AG10803 (cell line): ENCODE measurements around the gene IGF2BP1.

Source experiments
- DNase-seq: peaks from one replicate; pipeline ENCODE4 v3.0.0; 2010; ENCODE audit warnings: low read depth
- H3K4me3 ChIP-seq: 2 replicates; pipeline ENCODE4 v1.5.1; 2011; ENCODE audit warnings: mild to moderate bottlenecking, low read length, control low read depth
- TF ChIP-seq, protein P1 (sequence below): conservative IDR thresholded peaks from 2 replicates; pipeline ENCODE4 v1.5.1; 2011; ENCODE audit warnings: mild to moderate bottlenecking, low read length, control low read depth, inconsistent platforms

Gene IGF2BP1

DNA sequence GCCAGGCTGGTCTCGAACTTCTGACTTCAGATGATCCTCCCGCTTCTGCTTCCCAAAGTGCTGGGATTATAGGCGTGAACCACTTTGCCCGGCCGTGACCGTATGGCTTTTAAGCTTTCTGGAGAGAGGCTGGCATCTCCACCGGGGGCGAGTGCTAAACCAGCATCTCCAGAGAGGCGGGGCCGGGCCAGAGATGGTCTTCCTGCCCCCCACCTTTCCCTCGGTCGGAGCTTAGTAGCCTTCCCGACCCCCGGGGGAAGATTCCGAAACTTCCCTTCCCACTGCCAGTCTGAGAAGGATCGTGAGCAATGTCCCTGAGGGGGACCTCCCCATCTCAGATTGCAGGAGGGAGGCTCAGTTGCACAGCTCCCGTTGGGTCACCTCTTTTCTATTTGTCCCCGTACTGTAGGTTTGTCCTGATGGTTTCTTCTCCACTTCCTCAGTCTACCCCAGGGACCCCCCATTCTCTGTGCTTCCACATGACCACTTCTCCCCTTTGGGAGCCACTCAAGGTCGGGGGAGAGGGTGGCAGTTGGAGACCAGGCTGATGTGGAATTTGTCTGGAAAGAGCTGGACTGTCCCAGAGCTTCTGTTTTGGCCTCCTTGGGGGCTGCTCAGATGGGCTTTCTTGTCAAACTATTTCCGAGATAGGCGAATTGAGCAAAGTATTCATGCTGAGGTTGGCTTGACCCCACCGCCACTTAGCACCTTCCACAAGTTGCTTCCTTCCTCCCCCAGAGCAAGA is 18.2 kb downstream of the IGF2BP1 start:
- TF ChIP-seq, protein P1, sequence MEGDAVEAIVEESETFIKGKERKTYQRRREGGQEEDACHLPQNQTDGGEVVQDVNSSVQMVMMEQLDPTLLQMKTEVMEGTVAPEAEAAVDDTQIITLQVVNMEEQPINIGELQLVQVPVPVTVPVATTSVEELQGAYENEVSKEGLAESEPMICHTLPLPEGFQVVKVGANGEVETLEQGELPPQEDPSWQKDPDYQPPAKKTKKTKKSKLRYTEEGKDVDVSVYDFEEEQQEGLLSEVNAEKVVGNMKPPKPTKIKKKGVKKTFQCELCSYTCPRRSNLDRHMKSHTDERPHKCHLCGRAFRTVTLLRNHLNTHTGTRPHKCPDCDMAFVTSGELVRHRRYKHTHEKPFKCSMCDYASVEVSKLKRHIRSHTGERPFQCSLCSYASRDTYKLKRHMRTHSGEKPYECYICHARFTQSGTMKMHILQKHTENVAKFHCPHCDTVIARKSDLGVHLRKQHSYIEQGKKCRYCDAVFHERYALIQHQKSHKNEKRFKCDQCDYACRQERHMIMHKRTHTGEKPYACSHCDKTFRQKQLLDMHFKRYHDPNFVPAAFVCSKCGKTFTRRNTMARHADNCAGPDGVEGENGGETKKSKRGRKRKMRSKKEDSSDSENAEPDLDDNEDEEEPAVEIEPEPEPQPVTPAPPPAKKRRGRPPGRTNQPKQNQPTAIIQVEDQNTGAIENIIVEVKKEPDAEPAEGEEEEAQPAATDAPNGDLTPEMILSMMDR = no peak
- no peak for DNase-seq
- no peak overlapping the region; the same call in 1 of the 2 replicates for H3K4me3 ChIP-seq

DNA sequence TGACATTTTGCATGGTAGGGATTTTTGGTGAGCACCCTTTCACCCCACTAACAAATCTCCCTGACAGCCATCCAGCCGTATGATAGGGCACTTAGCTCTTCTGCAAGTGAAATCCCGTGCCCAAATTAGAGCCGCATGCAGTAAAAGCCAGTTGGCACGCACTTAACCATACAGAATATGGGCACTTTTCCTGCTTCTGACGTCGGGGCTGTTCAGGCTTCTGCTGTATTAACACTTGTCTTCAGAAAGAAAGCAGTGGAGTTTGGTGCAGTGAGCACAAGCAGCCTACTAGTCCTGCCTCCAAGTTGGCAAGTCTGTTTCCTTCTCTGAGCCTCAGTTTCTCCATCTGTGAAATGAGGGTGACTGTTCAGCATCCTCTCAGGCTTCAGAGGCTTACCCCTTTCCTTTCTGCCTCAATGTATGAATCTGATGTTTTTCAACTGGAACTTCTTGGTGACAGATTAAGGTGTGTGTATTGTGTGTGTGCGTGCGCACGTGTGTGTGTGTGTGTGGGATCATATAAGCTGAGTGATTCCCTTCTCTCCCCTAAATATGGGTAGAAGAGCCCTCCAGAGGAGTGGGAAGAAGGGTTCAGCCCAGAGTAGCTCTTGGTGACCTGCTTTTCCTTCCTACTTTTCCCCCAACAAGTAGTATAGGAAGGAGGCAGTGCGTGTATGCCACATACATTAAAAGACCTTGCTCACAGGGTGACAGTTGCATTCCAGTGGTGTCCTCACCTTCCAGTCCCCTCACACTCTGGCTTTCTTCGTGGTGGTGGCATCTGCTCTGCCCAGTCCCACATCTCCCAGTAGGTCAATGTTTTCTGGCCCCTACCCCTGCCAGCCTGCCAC is 19.0 kb downstream of the IGF2BP1 start:
- peak; percentile 43 for DNase-seq
- TF ChIP-seq, protein P1 = no peak
- H3K4me3 ChIP-seq = peak overlapping the region; percentile 22

DNA sequence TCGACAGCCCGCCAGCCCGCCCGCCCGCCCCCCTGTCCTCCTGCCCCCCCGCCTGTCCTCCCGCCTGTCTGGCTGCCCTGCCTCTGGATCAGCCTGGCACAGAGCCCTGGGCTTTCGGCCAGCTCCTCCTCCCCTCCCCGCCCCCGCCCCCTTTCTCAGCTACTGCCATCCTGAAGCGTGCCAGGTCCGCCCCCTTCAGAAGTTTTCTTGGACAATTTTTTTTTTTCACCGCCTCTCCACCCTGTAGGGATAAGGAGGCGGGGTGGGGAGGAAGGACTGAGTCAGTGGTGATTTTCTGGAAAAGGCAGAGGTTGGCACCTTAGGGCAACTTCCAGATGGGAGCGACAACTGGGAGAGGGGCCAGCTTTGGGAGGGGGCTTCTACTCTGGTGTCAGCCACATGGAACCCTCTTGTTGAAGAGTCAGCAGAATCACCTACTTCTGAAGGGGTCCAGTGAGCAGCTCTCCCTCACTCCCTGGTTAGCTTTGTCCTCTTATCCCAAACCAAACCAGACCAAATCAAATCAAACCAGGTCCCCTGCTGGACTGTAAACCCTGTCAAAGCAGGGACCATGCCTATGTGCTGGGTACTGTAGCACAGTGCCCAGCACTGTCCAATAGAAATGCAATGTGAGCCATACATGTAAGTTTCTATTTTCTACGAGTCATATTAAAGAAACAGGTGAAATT is 19.7 kb downstream of the IGF2BP1 start:
- DNase-seq = peak; percentile 82
- H3K4me3 ChIP-seq = no peak overlapping the region
- TF ChIP-seq, protein P1 = no peak

DNA sequence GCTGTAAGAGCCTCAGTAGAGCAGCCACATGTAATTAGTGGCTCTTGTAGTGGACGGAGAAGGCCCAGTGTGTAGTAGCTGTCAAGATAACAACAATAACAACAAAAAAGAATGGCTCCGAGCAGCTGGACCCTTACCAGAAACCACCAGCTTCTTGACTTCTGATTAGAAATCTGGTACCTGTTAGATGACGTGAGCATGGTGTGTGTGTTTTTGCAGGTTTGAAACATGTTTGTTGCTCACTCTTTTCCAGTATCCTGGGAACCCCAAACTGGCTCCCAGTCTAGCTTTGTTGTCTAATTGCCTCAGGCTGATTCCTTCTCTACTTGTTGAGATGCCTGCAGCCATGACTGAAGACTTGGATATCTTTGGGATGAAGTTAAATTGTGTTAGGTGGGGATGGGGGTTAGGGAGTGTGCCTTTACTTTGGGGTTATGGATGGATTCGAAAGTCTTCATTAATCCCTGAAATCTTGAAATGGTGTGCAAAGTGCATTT is 21.0 kb downstream of the IGF2BP1 start:
- H3K4me3 ChIP-seq = no peak overlapping the region
- no peak for DNase-seq
- TF ChIP-seq, protein P1 = no peak

DNA sequence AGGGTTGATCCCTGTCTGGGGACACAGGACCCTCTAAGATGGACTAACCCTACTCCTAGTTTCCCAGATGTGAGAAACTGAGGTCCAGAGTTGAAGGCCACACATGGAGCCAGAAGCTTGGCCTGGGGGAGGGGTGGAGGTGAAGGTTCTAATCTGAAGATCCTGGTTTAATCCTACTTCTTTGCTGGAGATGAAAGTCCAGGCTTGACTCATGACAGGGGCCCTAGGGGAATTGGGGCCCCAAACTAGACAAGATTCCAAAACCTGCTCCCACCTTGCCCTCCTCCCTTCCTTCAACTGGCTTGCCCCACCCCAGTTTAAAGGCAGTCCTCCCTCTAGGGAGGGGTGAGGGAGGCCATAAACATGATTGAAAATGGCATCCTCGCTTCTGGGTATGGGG is 21.6 kb downstream of the IGF2BP1 start:
- no peak overlapping the region for H3K4me3 ChIP-seq

DNA sequence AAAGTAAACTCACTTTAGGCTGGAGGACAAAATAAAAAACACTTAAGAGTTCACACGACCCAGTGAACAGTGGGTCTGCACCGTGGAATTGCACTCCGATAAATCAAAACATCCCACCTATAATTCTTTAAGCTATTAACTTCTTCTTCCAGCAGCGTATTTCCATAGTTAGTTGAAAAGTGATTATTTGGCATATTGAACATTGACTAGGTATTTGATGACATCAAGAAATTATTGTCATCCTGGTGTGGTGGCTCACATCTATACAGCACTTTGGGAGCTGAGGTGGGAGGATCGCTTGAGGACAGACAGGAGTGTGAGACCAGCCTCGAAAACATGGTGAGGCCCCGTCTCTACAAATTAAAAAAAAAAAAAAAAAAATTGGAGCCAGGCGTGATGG is 23.4 kb downstream of the IGF2BP1 start:
- H3K4me3 ChIP-seq = no peak overlapping the region
- no peak for DNase-seq
- TF ChIP-seq, protein P1 = no peak

More for the DNA sequence above, 21.6 kb downstream of the IGF2BP1 start:
- DNase-seq = no peak
- TF ChIP-seq, protein P1 = no peak
